Right atrium auricular region (tissue), 2 donors: ENCODE measurements around the gene GFPT2. TPM values are rescaled to one million over a fixed set of nuclear protein-coding genes. Genes with fewer than 3 reads are reported as not detected.

Source experiments
- DNase-seq: peaks from one replicate; pipeline ENCODE4 v3.0.0-alpha.2; 2019; ENCODE audit warnings: low spot score
- H3K27ac ChIP-seq, 2 donors: fragments of 200-600 bp; sonication (generic); 1 replicate in 1 of 2; 2 replicates in 1 of 2; pipeline ENCODE4 v1.5.1; 2016 to 2019
- H3K27me3 ChIP-seq, 2 donors: fragments of 200-600 bp; sonication (generic); one replicate each; pipeline versions ENCODE4 v1.5.1 to v1.6.0; 2017 to 2019
- H3K36me3 ChIP-seq: fragments of 200-600 bp; sonication (generic); one replicate; pipeline ENCODE4 v1.5.1; 2016
- H3K4me1 ChIP-seq, 2 donors: fragments of 200-600 bp; sonication (generic); one replicate each; pipeline versions ENCODE4 v1.5.1 to v1.6.0; 2017 to 2019
- H3K4me3 ChIP-seq, 2 donors: fragments of 200-600 bp; sonication (generic); 1 replicate in 1 of 2; 2 replicates in 1 of 2; pipeline ENCODE4 v1.5.1; 2017 to 2019; ENCODE audit warnings: mild to moderate bottlenecking in 1 of 2, moderate library complexity in 1 of 2
- H3K9me3 ChIP-seq, 2 donors: fragments of 200-600 bp; sonication (generic); one replicate each; pipeline ENCODE4 v1.5.1; 2019
- total RNA-seq, 2 donors: library from RNA; depleted of rRNA; stranded (reverse); fragments of >200 nt; gene quantifications; one replicate each; pipeline ENCODE4 v1.1.0, GENCODE V29; 2016
- TF ChIP-seq, protein P1 (sequence below), 2 donors: fragments of 200-600 bp; sonication (generic); IDR thresholded peaks; one replicate each; pipeline ENCODE4 v1.5.1; 2019; ENCODE audit warnings: antibody characterized with exemption in 2 of 2

GFPT2 gene
- total RNA-seq, 2 donors from 2014 or later: 25.4 to 27.2 TPM

DNA sequence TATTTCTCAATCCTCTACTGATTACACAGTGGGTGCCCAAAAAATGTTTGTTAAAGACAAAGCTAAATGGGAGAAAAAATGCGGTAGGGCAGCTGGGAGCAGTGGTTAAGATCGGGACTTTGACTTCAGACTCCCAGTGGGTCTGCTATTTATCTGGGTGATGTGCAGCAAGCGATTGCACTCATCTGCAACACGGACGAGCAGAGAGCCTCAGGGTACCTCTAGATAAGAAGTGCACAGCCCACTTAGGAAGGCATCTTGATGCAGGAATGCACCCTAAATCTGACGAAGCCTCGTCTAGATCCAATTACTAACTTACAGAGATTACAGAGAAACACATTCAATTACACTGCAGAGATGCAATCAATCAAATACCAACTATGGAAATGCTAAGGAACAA is 65.3 kb downstream of the GFPT2 start:
- TF ChIP-seq, protein P1, sequence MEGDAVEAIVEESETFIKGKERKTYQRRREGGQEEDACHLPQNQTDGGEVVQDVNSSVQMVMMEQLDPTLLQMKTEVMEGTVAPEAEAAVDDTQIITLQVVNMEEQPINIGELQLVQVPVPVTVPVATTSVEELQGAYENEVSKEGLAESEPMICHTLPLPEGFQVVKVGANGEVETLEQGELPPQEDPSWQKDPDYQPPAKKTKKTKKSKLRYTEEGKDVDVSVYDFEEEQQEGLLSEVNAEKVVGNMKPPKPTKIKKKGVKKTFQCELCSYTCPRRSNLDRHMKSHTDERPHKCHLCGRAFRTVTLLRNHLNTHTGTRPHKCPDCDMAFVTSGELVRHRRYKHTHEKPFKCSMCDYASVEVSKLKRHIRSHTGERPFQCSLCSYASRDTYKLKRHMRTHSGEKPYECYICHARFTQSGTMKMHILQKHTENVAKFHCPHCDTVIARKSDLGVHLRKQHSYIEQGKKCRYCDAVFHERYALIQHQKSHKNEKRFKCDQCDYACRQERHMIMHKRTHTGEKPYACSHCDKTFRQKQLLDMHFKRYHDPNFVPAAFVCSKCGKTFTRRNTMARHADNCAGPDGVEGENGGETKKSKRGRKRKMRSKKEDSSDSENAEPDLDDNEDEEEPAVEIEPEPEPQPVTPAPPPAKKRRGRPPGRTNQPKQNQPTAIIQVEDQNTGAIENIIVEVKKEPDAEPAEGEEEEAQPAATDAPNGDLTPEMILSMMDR (IDR thresholded peaks at IDR 0.05): no peak
- no peak overlapping the region for H3K4me3 ChIP-seq

GRCh38 chr5:180287404-180287803 is 65.7 kb downstream of the GFPT2 start:
- H3K4me3 ChIP-seq: no peak overlapping the region
- H3K27me3 ChIP-seq: no peaks in the 10 kb centered on the region
- no peaks in the 10 kb centered on the region for H3K9me3 ChIP-seq
- DNase-seq: no peak
- TF ChIP-seq, protein P1 (IDR thresholded peaks at IDR 0.05): no peak
- H3K4me1 ChIP-seq: peaks cover 0 to 30% of the 10 kb centered on the region in 2 donors
- H3K27ac ChIP-seq: no peak overlapping the region
- no peaks in the 10 kb centered on the region for H3K36me3 ChIP-seq

More for the DNA sequence above, 65.3 kb downstream of the GFPT2 start:
- H3K9me3 ChIP-seq: no peaks in the 10 kb centered on the region
- H3K4me1 ChIP-seq: peaks cover 0 to 30% of the 10 kb centered on the region in 2 donors
- no peaks in the 10 kb centered on the region for H3K36me3 ChIP-seq
- H3K27me3 ChIP-seq: no peaks in the 10 kb centered on the region
- DNase-seq: no peak
- H3K27ac ChIP-seq: no peak overlapping the region

- Histone ChIP-seq H3K9me3 (no peaks in the 10 kb centered on the region), H3K4me3 (no peak overlapping the region), H3K4me1 (peaks cover 0 to 13% of the 10 kb centered on the region in 2 donors), H3K27me3 (no peaks in the 10 kb centered on the region), H3K36me3 (peaks cover 8% of the 10 kb centered on the region), H3K27ac (no peak overlapping the region)
- TF ChIP-seq, protein P1 (IDR thresholded peaks at IDR 0.05): no peak
- no peak for DNase-seq
Measured at GRCh38 chr5:180284149-180284548, 69.0 kb downstream of the GFPT2 start.

GRCh38 chr5:180283026-180283615 is 70.0 kb downstream of the GFPT2 start:
- peaks cover 14% of the 10 kb centered on the region for H3K36me3 ChIP-seq
- H3K4me1 ChIP-seq: peaks cover 0 to 13% of the 10 kb centered on the region in 2 donors
- DNase-seq: no peak
- H3K27ac ChIP-seq: no peak overlapping the region
- TF ChIP-seq, protein P1 (IDR thresholded peaks at IDR 0.05): no peak
- no peaks in the 10 kb centered on the region for H3K9me3 ChIP-seq
- H3K27me3 ChIP-seq: no peaks in the 10 kb centered on the region
- H3K4me3 ChIP-seq: no peak overlapping the region

DNA sequence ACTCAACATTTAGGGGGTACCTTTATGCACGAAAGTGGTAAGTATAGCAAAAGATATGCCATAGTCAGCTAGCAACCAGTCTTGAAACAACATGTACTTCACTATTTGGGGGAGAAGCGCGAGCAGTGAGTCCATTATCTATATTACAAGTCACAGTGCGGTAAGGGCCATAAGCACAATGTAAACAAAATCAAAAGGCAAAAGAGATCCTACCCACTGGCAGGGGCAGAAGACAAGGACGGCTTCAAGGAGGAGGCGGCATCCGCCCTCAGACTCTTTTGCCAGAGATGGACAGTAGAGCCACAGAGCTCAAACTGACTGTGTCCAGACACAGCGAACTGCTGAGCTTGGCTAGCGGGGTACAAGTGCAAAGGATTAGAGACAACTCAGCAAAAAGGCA is 70.9 kb downstream of the GFPT2 start:
- H3K4me3 ChIP-seq: no peak overlapping the region
- TF ChIP-seq, protein P1 (IDR thresholded peaks at IDR 0.05): no peak
- H3K4me1 ChIP-seq: peaks cover 0 to 13% of the 10 kb centered on the region in 2 donors
- H3K36me3 ChIP-seq: peaks cover 23% of the 10 kb centered on the region
- no peaks in the 10 kb centered on the region for H3K9me3 ChIP-seq
- H3K27ac ChIP-seq: no peak overlapping the region
- DNase-seq: no peak
- no peaks in the 10 kb centered on the region for H3K27me3 ChIP-seq

GRCh38 chr5:180281706-180282105 is 71.4 kb downstream of the GFPT2 start:
- H3K4me1 ChIP-seq: peaks cover 0 to 13% of the 10 kb centered on the region in 2 donors
- no peak overlapping the region for H3K27ac ChIP-seq
- DNase-seq: no peak
- H3K9me3 ChIP-seq: no peaks in the 10 kb centered on the region
- TF ChIP-seq, protein P1 (IDR thresholded peaks at IDR 0.05): no peak
- no peaks in the 10 kb centered on the region for H3K27me3 ChIP-seq
- peaks cover 29% of the 10 kb centered on the region for H3K36me3 ChIP-seq
- no peak overlapping the region for H3K4me3 ChIP-seq
